Measurements from ENCODE around the gene SGCA. TPM values are rescaled to one million over a fixed set of nuclear protein-coding genes. Genes with fewer than 3 reads are reported as not detected.

SGCA gene
- total RNA-seq, 2 donors from 2014 or later: 0.51 to 2.6 TPM

DNA sequence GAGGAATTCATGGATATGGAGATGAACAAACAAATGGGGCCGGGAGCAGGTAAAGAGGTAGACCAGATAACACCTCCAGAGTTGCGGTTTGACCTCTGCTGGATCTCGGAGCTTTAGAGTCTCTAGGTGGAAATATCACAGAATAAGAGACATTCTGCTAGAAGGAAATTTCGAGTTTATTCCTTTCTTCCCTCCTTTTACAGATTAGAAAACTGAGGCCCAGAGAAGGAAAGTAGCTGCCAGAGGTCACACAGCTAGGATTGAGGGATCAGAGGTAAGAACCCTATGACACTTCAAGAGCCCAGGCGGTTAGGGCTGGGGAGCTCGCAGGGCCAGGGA lies 43.3 kb downstream of the SGCA start:
- no peaks in the 10 kb centered on the region for H3K36me3 ChIP-seq (ENCODE audit: control insufficient read depth, insufficient read depth, low read length)
- peaks cover 24% of the 10 kb centered on the region for H3K4me1 ChIP-seq (ENCODE audit: control insufficient read depth, insufficient read depth, low read length)
- H3K27me3 ChIP-seq (ENCODE audit: control insufficient read depth, insufficient read depth, low read length, poor library complexity, severe bottlenecking): no peaks in the 10 kb centered on the region
- Mint-ChIP-seq H3K4me1 (peaks cover 66% of the 10 kb centered on the region), H3K27ac (peak overlapping the region; percentile 77), H3K4me3 (no peak overlapping the region), H3K36me3 (ENCODE audit: low read depth) (no peaks in the 10 kb centered on the region), H3K27me3 (ENCODE audit: insufficient read depth) (peaks cover 31% of the 10 kb centered on the region), H3K9me3 (no peaks in the 10 kb centered on the region)
- DNase-seq: no peak
- H3K9me3 ChIP-seq (ENCODE audit: control insufficient read depth, low read length): no peaks in the 10 kb centered on the region
- no peak overlapping the region for H3K4me3 ChIP-seq (ENCODE audit: low read length)
- H3K9ac ChIP-seq (ENCODE audit: extremely low read depth, low read length, poor library complexity, severe bottlenecking): no peak overlapping the region
- 92 to 100% methylated on average over 1 to 6 of the region's 6 CpGs for WGBS, 2 experiments (ENCODE audit: insufficient coverage in 1 of 2, insufficient read length in 1 of 2)
- TF ChIP-seq, protein P1, sequence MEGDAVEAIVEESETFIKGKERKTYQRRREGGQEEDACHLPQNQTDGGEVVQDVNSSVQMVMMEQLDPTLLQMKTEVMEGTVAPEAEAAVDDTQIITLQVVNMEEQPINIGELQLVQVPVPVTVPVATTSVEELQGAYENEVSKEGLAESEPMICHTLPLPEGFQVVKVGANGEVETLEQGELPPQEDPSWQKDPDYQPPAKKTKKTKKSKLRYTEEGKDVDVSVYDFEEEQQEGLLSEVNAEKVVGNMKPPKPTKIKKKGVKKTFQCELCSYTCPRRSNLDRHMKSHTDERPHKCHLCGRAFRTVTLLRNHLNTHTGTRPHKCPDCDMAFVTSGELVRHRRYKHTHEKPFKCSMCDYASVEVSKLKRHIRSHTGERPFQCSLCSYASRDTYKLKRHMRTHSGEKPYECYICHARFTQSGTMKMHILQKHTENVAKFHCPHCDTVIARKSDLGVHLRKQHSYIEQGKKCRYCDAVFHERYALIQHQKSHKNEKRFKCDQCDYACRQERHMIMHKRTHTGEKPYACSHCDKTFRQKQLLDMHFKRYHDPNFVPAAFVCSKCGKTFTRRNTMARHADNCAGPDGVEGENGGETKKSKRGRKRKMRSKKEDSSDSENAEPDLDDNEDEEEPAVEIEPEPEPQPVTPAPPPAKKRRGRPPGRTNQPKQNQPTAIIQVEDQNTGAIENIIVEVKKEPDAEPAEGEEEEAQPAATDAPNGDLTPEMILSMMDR (conservative IDR thresholded peaks at IDR 0.05): no peak
- no peak overlapping the region for H3K27ac ChIP-seq (ENCODE audit: low read depth, low read length)

DNA sequence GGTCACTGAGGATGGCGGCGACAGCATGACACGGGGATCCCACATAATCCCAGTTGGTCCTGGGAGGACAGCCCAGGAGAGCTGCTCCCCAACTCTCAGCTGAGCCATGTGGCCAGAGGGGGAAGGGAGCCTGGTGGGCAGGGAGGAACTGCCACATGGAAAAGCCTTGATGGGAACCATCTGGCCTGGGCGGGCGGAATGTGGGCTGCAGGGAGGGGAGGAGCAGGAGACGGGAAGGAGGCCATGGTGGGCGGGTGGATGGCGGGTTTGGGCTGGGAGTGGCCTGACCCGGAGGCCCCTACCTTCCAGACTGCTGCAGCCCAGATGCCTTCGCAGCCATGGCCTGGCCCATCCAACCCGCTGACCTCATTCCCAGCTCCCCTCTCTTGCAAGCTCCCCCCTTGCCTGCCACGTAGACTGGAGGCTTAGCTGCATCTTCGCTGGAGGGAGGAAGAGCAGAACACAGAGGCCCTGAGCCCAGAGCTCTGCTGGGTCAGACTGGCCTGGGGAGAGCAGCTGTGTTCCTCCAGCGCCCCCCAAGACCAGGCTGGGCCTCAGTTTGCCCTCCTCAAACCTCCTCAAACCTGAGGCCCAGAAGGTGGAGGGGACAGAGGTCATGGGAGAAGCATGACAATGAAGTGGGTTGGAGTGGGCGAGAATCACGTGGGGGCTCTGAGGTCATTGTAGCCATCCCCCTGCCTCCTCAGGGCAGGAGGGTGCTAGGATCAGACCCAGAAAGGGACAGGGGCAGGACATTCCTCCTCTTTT lies 43.9 kb downstream of the SGCA start:
- Mint-ChIP-seq H3K4me1 (peaks cover 69% of the 10 kb centered on the region), H3K27me3 (ENCODE audit: insufficient read depth) (peaks cover 26% of the 10 kb centered on the region), H3K9me3 (no peaks in the 10 kb centered on the region), H3K4me3 (peak overlapping the region; percentile 30), H3K27ac (peak overlapping the region; percentile 89), H3K36me3 (ENCODE audit: low read depth) (no peaks in the 10 kb centered on the region)
- H3K9me3 ChIP-seq (ENCODE audit: control insufficient read depth, low read length): no peaks in the 10 kb centered on the region
- no peak overlapping the region for H3K4me3 ChIP-seq (ENCODE audit: low read length)
- no peaks in the 10 kb centered on the region for H3K27me3 ChIP-seq (ENCODE audit: control insufficient read depth, insufficient read depth, low read length, poor library complexity, severe bottlenecking)
- TF ChIP-seq, protein P1 (conservative IDR thresholded peaks at IDR 0.05): no peak
- H3K9ac ChIP-seq (ENCODE audit: extremely low read depth, low read length, poor library complexity, severe bottlenecking): peak overlapping the region; percentile 34
- 60 to 67% methylated on average over 6 to 16 of the region's 16 CpGs for WGBS, 2 experiments (ENCODE audit: insufficient coverage in 1 of 2, insufficient read length in 1 of 2)
- peak overlapping the region; percentile 78 for H3K27ac ChIP-seq (ENCODE audit: low read depth, low read length)
- DNase-seq: peak; percentile 97
- peaks cover 24% of the 10 kb centered on the region for H3K4me1 ChIP-seq (ENCODE audit: control insufficient read depth, insufficient read depth, low read length)
- H3K36me3 ChIP-seq (ENCODE audit: control insufficient read depth, insufficient read depth, low read length): no peaks in the 10 kb centered on the region

- Mint-ChIP-seq H3K27ac (peak overlapping the region; percentile 89), H3K36me3 (ENCODE audit: low read depth) (no peaks in the 10 kb centered on the region), H3K9me3 (no peaks in the 10 kb centered on the region), H3K27me3 (ENCODE audit: insufficient read depth) (peaks cover 17% of the 10 kb centered on the region), H3K4me1 (peaks cover 74% of the 10 kb centered on the region), H3K4me3 (peak overlapping the region; percentile 30)
- no peaks in the 10 kb centered on the region for H3K27me3 ChIP-seq (ENCODE audit: control insufficient read depth, insufficient read depth, low read length, poor library complexity, severe bottlenecking)
- no peak overlapping the region for H3K4me3 ChIP-seq (ENCODE audit: low read length)
- peak overlapping the region; percentile 34 for H3K9ac ChIP-seq (ENCODE audit: extremely low read depth, low read length, poor library complexity, severe bottlenecking)
- peak overlapping the region; percentile 78 for H3K27ac ChIP-seq (ENCODE audit: low read depth, low read length)
- TF ChIP-seq, protein P1 (conservative IDR thresholded peaks at IDR 0.05): no peak
- peak; percentile 97 for DNase-seq
- no peaks in the 10 kb centered on the region for H3K9me3 ChIP-seq (ENCODE audit: control insufficient read depth, low read length)
- 27 to 42% methylated on average over 8 to 20 of the region's 26 CpGs for WGBS, 2 experiments (ENCODE audit: insufficient coverage in 1 of 2, insufficient read length in 1 of 2)
- no peaks in the 10 kb centered on the region for H3K36me3 ChIP-seq (ENCODE audit: control insufficient read depth, insufficient read depth, low read length)
- H3K4me1 ChIP-seq (ENCODE audit: control insufficient read depth, insufficient read depth, low read length): peaks cover 24% of the 10 kb centered on the region
Measured at GRCh38 chr17:50210240-50211225, 44.7 kb downstream of the SGCA start.

Measured in endodermal cell (in vitro differentiated cells).